GM21717 (cell line): ENCODE results near the gene ODR4.
"Not testable (repeated sequence)": the region's sequence is repeated elsewhere in the genome, so short reads cannot be mapped to it uniquely, and the experiment has no call there.

Source experiments
- ATAC-seq: cut with Tn5 transposase; IDR thresholded peaks from one replicate; pipeline ENCODE4 v1.9.1; 2021; ENCODE audit warnings: mild to moderate bottlenecking, moderate library complexity; ENCODE audit not compliant: unreplicated experiment

ODR4 gene

DNA sequence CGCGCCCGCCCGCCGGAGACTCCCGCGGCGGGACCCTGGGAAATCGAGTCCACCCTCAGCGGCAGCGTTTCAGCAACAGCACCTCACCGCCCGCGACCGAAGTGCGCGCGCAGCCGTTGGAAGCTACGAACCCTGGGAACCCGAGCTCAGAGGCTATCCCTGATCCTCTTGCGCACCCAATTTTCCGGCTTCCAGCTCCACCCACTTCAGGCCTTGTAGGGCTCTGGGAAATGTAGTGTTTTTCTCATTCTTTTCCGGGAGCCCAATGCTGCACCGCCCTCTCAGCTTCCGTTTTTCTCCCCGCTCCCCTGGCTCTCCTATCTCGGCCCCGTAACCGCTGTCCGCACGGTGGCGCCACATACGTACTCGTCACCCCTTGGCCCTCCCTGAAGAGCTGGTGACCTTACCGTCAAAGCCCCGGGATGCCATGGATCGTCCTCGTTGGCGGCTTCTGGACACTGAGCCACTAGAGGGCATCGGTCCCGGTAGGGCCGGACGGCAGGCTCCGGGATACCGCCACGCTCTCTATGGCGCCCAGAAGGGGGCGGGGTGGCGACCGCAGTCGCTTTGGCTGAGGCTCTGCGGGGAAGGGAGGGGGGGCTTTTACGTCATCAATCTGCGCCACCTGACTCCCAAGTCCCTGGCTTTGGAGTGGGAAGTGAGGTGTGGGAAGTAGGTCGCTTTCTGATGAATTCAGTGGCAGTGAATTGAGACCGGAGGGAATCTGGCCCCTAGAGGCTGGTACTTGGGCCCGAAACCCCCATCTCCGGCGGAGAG lies at the start of gene ODR4, which contains the start of gene TPR:
TSS of gene ODR4 (plus strand) at position 687 of the 777 bp plus-strand sequence. CDS start 3,948 bp downstream, outside the sequence.
TSS of gene TPR (minus strand) at position 102 of the 777 bp plus-strand sequence. CDS start 225 bp downstream, outside the sequence.
- peak; percentile 91 for ATAC-seq

GRCh38 chr1:186326009-186326408 lies 49.6 kb upstream of the ODR4 start:
- ATAC-seq: no peak

DNA sequence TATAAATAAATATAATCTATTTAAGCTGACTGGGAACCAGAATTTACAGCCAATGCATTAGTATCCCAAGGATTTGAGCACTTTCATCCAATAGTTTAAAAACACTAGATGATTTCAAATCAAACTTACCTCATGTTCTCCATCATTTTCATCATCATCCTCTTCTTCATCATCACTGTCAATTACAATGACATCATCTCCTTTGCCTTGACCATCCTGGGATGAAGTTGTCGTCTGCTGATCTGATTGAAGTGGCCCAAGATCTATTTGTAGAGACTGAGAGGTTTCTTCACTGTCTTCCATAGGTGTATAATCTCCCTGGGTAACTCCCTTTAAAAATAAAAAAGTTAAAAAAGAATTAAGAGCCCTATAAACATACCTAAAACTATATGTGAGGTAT lies 48.3 kb upstream of the ODR4 start:
- ATAC-seq: no peak

GRCh38 chr1:186330758-186331157 lies 44.9 kb upstream of the ODR4 start:
- ATAC-seq: no peak

- ATAC-seq: no peak
Observed at GRCh38 chr1:186337554-186337953, 38.1 kb upstream of the ODR4 start.

DNA sequence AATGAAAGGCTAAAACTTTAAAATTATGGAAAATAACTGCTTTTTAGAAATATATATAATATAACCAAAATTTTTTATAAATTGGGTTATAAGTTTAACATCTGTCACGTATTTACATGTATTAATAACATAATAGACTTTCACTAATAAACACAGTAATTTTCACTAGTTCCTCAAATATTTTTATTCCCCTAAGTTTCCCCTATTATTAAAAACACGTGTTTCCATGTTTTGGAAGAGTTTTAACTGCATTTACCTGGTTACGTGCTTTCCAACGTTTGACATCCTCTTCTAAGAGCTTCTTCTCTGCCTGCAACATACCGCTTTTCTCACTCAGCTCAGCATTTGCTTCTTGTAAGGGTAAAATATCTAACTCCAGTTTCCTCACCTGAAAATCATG lies 34.9 kb upstream of the ODR4 start:
- no peak for ATAC-seq

- ATAC-seq: not testable (repeated sequence)
Observed at GRCh38 chr1:186347837-186348691, 27.6 kb upstream of the ODR4 start.

DNA sequence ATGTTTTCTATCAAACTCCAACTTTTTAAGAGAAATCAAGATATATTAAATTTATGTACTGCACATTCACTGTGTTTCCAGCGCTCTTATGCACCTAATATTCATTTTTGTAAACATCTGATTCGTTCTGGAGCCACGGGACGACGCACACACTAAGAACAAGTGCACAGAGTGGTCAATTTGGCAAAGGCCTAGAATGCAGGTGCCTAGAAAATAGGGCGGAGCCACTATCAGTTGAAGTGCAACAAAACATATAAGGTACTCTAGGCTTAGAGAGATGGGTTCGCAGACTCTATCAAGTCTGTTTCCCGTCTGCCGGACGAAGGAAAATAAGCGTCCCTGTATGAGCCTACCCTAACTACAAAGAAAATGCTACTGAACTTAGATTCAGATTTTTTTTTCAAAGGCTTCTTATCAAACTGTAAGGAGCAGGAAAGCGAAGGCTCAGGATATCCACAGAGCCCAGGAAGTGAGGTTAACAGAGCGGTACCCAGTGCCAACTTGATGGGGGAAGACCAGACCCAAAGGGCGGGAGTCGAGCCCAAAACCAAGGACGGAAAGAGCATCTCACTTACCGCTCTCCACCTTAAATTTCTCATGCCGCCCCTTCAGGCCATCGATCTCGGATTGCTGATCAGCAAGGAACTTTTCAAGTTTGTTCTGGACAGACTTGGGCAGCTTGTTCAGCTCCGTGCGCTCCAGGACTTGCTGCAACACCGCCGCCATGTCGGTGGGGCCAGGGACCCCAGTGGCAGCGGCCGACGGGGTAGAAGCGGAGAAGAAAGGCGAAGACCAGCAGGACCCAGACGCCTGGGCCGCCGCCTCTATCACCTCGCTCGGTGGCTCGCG lies 1.1 kb upstream of the ODR4 start:
- ATAC-seq: peak; percentile 29

- ATAC-seq: no peak
Observed at GRCh38 chr1:186375929-186376319, 286 bp downstream of the ODR4 start.

GRCh38 chr1:186386725-186387383 lies 11.2 kb downstream of the ODR4 start:
- ATAC-seq: no peak

- ATAC-seq: no peak
Observed at GRCh38 chr1:186390925-186391324, 15.3 kb downstream of the ODR4 start.

DNA sequence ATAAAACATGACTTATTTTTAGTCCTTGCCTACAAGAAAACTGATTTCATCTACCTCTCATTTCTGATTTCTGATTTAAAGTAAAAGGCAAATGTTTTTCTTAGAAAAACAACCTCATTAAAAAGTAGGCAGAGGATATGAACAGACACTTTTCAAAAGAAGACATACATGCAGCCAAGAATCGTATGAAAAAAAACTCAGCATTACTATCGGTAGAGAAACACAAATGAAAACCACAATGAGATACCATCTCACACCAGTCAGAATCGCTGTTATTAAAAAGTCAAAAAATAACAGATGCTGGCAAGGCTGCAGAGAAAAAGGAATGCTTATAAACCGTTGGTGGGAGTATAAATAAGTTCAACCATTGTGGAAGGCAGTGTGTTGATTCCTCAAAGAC lies 16.2 kb downstream of the ODR4 start:
- ATAC-seq: no peak

GRCh38 chr1:186392711-186393110 lies 17.1 kb downstream of the ODR4 start:
- ATAC-seq: not testable (repeated sequence)

- ATAC-seq: not testable (repeated sequence)
Observed at GRCh38 chr1:186401446-186401845, 25.8 kb downstream of the ODR4 start.

DNA sequence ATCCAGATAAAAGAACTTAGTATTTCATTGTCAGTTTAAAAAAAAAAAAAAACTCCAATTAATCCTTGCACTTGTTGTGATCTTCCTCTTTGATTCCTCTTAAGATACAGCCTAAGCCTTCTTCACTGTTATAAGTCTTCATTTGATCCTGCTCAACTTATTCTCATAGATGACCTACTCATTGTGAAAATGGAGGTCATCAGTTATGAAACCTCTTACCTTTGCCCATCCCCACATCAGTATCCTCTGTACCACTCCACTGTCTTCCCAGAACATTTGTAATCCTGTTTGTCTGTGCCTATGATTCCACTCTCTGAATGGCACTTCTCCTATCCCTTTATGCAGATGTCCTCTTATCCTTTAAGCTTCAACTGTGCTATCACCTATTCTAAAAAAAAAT lies 28.0 kb downstream of the ODR4 start:
- no peak for ATAC-seq

- ATAC-seq: peak; percentile 59
Observed at GRCh38 chr1:186404454-186405051, 28.9 kb downstream of the ODR4 start.

- ATAC-seq: peak; percentile 60
Observed at GRCh38 chr1:186409091-186409490, 33.5 kb downstream of the ODR4 start.

- ATAC-seq: no peak
Observed at GRCh38 chr1:186413319-186413718, 37.7 kb downstream of the ODR4 start.

- no peak for ATAC-seq
Observed at GRCh38 chr1:186418503-186418902, 42.9 kb downstream of the ODR4 start.

GRCh38 chr1:186420311-186420710 lies 44.7 kb downstream of the ODR4 start:
- ATAC-seq: no peak
